ENCODE results near the gene DTNB. TPM values are rescaled to one million over a fixed set of nuclear protein-coding genes. Genes with fewer than 3 reads are reported as not detected.
A peak's percentile ranks its signal among the peaks of the same experiment; 100 is the strongest.

Gene DTNB
- polyA plus RNA-seq, 4 donors, result 16.4 to 22.2 (median 18.7) TPM

DNA sequence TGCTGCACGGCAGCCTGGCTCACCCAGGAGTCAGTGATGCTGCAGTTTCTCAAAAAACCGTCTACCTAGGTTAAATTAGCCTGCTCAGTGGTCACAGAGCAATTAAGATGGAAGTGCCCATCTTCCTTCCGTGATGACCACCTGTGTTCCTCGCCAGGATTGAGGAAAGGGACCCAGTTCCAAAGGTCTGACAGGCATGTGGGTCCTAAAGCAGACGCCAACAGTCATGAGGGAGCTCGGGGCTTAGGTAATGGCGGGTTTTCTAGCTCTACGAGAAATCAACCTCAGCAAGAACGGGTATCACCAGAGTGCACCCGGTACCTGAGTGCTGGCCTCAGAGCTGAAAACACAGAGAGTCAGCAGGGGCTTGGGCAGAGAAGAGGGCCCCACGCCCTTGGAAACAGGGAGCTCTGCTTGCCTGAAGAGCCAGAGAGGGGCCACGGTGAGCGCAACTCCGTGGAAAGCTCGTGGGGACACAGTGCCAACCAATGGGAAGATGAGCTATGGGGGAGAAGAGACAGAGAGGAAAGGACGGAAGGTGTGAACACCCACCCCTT is 297.3 kb downstream of the DTNB start:
- DNase-seq (ENCODE audit: low read depth in 4 of 4, low spot score in 3 of 4), result no peak

DNA sequence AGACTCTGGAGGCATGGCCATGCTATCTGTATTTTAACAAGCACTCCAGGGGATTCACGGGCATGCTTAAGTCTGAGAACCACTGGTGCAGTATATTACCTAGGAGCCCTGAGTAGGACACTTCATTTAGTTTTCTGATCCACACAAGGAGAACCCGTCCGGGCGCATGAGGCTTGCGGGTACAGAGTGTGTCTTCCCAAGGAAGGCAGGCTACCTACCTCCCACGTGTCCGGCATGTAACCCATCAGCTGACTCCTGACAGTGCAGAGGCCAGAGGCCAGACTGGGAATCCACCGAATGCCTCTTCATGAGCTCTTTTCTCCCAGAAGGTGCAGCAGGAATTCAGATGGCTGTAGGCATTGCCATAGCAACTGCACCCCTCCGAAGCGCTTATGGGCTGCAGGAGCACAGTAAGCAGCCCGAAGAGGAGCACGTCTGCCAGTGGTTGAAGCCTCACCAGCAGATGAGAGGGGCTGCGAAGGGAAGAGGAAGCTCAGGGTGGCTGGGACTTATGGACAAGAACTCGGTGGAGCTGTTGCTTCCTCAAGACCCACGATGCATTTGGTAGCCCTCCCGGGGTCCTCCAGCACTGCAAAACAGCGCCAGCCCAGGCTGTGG is 297.9 kb downstream of the DTNB start:
- DNase-seq (ENCODE audit: low read depth in 4 of 4, low spot score in 3 of 4), result no peak

DNA sequence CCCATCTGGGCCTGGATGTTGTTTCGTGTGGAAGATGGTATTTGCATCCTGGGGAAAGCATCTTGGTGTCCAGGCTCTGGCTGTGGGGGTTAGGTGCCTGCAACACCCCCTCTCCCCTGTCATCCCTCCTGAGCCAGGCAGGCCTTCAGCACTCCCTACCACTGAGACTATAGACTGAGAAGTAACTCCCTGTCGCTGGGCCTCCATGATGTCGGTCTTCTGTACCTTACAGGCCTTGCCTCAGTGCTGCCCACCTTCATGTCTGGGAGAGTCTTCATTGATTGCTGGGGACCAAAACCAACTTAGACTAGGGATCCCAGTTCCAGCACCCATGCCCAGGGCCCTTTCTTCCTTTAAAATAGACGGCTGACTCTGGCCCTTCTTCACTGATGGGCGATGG is 298.6 kb downstream of the DTNB start:
- no peak for DNase-seq (ENCODE audit: low read depth in 4 of 4, low spot score in 3 of 4)

DNA sequence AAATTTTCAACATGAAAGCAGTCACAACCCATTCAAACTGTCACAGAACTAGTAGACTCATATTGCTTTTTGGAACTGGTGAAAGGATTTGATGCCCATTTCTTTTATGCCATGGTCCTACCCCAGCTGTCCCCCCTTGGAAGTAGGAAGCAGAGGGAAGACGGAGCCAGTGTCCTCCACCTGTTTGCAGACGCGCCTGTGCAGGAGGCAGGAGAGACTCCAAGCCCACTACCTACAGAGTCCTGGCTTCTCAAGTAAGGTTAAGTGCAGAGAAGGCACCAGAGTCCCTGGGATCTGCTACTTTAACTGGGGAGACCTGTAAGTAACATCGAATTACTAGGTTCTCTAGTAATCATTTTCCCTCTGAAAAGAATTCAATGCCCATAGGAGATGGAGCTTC is 299.0 kb downstream of the DTNB start:
- no peak for DNase-seq (ENCODE audit: low read depth in 4 of 4, low spot score in 3 of 4)

DNA sequence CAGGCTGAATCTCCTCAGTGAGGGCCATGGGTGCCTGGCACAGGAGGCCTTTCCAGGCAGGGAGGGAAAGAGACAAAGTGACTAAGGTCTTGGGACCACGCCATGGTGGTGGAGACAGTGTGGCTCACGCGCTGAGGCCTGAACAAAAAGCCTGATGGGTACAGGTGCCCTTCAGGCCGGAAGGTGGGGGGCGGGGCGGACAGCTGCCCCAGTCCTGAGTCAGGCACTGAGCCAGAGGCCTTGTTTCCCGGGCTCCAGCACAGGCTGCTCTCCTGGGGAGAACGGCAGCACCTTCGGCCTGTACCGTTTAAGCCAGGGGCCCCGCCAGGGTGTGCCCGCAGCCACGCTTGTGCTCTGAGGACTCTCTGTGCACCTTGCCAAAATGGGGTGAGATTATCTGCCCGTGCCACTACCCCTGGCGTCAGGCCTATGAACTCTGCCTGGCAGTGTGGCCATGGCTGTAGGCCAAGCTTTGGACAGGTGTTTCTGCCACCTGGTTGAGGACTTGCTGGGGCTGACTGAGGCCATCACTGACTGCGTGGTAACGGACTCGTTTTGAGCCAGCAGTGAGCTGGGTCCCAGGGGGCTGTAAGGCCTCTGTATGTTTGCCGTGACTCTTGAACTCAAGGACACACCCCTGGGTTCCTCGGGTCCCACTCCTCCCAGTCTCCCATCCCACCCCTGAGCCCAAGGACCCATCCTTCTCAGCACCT is 300.0 kb downstream of the DTNB start:
- no peak for DNase-seq (ENCODE audit: low read depth in 4 of 4, low spot score in 3 of 4)

- no peak for DNase-seq (ENCODE audit: low read depth in 4 of 4, low spot score in 3 of 4)
Measured at GRCh38 chr2:25372405-25373268, 300.7 kb downstream of the DTNB start.

DNA sequence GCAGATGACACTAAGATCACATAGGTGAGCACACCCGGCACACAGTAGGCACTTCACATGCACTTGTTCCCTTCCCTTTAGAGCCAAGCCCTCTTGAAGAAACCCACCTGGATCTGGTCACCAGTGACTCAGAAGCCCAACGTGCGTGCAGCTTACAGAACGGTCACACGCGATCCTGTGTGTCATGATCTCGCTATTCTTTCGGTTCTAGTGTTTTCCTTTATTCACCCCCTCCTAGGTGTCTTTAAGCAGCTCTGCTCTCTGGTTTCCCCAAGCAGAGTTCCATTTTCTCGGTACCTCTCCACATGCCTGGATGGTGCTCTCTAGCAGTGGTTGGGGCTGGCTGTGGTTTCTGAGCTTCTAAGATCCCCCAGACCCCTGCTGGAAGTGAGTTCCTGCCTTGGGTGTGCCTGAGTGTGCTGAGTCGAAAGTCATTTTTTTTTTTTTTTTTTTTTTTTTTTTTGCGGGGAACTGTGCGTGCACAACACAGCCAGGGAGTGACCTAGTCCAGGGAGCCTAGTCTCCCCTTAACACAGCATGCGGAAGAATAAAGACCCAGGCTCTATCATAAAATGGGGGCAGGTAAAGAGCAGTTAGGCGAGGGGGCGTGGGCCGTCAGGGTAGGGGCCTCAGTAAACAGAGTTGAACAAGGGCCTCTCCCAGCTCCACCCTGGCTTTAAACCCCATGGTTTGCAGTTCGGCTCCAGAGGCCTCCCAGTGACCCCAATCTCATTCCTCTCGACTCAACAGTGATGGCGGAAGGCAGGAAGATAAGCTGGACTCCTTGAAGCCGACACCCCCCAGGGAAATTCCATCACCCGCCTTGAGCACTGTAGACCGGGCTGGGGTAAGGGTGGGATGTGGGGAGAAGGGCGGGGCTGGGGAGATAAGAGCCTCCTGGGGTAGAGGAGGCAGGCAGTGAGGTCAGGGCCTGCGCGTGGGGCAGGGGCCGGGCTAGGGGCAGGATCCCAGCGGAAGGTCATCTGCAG is 301.8 kb downstream of the DTNB start:
- DNase-seq (ENCODE audit: low read depth in 4 of 4, low spot score in 3 of 4), result no peak

GRCh38 chr2:25369876-25370275 is 303.5 kb downstream of the DTNB start:
- DNase-seq (ENCODE audit: low read depth in 4 of 4, low spot score in 3 of 4), result no peak

- no peak for DNase-seq (ENCODE audit: low read depth in 4 of 4, low spot score in 3 of 4)
Measured at GRCh38 chr2:25369439-25369838, 303.9 kb downstream of the DTNB start.

DNA sequence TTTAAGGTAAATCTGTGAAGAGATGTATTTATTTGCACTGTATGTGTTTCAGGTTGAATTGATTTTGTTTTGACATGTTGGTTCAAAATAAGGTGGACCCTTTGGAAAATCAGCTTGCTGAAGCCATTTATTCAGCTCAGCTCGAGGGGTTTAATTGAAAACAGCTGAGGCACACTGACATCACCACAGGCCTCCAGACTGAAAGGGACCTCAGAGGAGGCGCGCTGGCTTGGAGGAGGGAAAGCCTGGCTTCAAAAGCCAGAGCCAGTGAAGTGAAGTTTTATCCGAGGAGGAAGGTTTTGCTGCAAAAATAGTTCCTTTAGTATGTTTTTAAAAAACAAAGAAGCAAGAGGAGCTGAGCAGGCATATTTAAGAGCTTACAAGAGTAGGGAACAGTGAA is 304.7 kb downstream of the DTNB start:
- DNase-seq (ENCODE audit: low read depth in 4 of 4, low spot score in 3 of 4), result no peak

GRCh38 chr2:25367296-25367695 is 306.1 kb downstream of the DTNB start:
- no peak for DNase-seq (ENCODE audit: low read depth in 4 of 4, low spot score in 3 of 4)

DNA sequence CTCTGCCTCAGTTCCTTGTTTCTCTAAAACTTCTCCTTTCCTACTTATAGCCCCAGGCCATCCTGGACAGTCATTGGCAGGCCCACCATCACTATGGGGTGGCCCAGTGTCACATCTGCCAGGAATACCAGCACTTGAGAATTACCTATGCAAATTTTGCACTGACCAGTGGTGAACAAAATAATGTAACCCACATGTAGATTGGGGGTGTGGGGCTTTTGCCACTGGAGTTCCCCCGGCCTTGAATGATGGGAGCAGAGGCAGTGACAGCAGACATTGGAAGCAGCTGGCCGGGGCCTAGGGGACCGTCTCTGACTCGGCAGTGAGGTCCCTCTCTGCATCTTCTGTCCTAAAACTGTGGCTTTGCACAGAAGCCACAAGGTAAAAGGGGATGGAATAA is 306.7 kb downstream of the DTNB start:
- DNase-seq (ENCODE audit: low read depth in 4 of 4, low spot score in 3 of 4), result no peak

DNA sequence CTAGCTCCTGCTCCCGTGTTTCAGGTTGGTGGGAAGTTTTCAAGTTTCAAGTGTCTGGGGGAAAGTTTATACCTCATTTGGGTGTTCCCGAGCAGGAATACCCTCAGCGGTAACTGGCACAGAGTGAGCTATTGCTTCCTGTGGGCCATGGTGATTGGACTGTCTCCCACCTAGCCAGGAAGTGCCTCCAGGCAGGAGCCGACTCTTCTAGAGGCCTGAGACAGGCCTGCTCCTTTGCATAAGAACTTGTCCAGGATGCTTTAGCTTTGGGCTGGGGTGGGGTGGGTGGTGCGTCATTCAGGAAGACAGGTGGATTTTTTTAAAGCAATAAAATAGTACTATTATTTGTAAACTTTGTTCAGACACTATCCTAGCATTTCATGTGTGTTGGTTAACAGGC is 308.1 kb downstream of the DTNB start:
- DNase-seq (ENCODE audit: low read depth in 4 of 4, low spot score in 3 of 4), result no peak

DNA sequence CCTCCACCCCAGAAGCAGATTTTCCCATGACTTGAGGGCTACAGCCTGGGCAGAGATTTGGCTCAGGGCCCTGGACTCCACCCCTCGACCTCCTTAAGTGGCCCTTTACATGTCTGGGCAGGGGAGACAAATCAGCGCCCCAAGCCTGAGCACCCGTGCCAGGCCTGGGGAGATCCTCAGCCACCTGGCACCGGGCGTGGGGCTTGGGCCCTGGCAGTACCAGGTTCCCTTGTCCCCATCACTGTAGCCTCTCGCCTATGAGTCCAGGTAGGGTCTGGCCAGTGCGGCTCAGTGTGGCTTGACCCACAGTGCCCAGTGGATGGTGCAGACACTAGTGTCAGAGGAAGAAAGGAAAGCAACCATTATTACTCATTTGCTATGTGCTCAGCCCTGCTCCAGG is 309.6 kb downstream of the DTNB start:
- DNase-seq (ENCODE audit: low read depth in 4 of 4, low spot score in 3 of 4), result no peak

GRCh38 chr2:25362434-25363145 is 310.8 kb downstream of the DTNB start:
- DNase-seq (ENCODE audit: low read depth in 4 of 4, low spot score in 3 of 4), result no peak

GRCh38 chr2:25362049-25362433 is 311.3 kb downstream of the DTNB start:
- DNase-seq (ENCODE audit: low read depth in 4 of 4, low spot score in 3 of 4), result peak; percentile 88 to 92 (median 91)

GRCh38 chr2:25361261-25362048 is 311.9 kb downstream of the DTNB start:
- no peak for DNase-seq (ENCODE audit: low read depth in 4 of 4, low spot score in 3 of 4)

DNA sequence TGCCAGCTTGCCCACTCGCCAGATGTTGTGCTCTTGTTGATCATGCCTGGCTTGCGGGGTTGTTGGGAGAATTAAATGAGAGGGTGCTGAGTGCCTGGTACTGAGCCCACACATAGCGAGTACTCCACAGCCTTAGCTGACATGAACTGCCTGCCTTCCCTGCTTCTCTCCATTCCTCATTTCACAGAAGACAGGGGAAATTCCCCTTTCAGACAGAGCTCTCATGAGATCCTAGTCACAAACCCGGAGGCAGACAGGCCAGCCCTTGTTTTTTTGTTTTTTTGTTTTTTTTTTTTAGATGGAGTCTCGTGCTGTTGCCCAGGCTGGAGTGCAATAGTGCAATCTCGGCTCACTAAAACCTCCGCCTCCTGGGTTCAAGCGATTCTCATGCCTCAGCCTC is 314.5 kb downstream of the DTNB start:
- DNase-seq (ENCODE audit: low read depth in 4 of 4, low spot score in 3 of 4), result no peak

Data from right renal pelvis (tissue), 4 donors.